Activated B cell treated with CpG ODN at 0.5 μM for 24 hours (primary cell): Measurements from ENCODE around the gene AKT3. TPM values are rescaled to one million over a fixed set of nuclear protein-coding genes. Genes with fewer than 3 reads are reported as not detected.

Source experiments
- ATAC-seq: fragments of 200-7000 bp; cut with Tn5 transposase; one replicate; pipeline ENCODE4 v1.10.0; 2021; ENCODE audit warnings: low read depth, mild to moderate bottlenecking, moderate library complexity
- CTCF ChIA-PET: fragments of 350-600 bp; sonication (Branson Sonifier 250); formaldehyde crosslinking; loops from one replicate; lab custom pipeline; 2021; ENCODE audit warnings: antibody characterized with exemption; lab: Charles Lee
- POLR2A ChIA-PET: fragments of 350-600 bp; sonication (Branson Sonifier 250); formaldehyde crosslinking; loops from one replicate; lab custom pipeline; 2021; ENCODE audit warnings: antibody characterized with exemption; lab: Charles Lee
- DNase-seq: peaks from one replicate; pipeline ENCODE4 v3.0.0; 2022
- H3K27ac Mint-ChIP-seq: one replicate; pipeline ENCODE4 v1.8.0; 2020; ENCODE audit warnings: mixed read lengths
- H3K27me3 Mint-ChIP-seq: one replicate; pipeline ENCODE4 v1.8.0; 2021; ENCODE audit warnings: mixed read lengths
- H3K36me3 Mint-ChIP-seq: one replicate; pipeline ENCODE4 v1.8.0; 2021; ENCODE audit warnings: low read depth, mixed read lengths
- H3K4me1 Mint-ChIP-seq: one replicate; pipeline ENCODE4 v1.8.0; 2021; ENCODE audit warnings: mixed read lengths
- H3K4me3 Mint-ChIP-seq: one replicate; pipeline ENCODE4 v1.8.0; 2020; ENCODE audit warnings: mild to moderate bottlenecking, mixed read lengths
- H3K9me3 Mint-ChIP-seq: one replicate; pipeline ENCODE4 v1.8.0; 2020; ENCODE audit warnings: mixed read lengths
- intact Hi-C: fragments of 100-400 bp; cut with micrococcal nuclease; formaldehyde crosslinking; loops from one replicate; pipeline ENCODE4 v1.15.1; 2024
- total RNA-seq: library from RNA; stranded (reverse); gene quantifications from 2 replicates; pipeline ENCODE4 v1.2.3, GENCODE V29; 2022
- TF ChIP-seq, protein P1 (sequence below): fragments of 200-600 bp; IDR thresholded peaks from one replicate; pipeline ENCODE4 v1.8.0; 2022; ENCODE audit warnings: antibody characterized with exemption, mild to moderate bottlenecking

The AKT3 gene
- total RNA-seq, 1 donor from 2014 or later, result 63.3 TPM

DNA sequence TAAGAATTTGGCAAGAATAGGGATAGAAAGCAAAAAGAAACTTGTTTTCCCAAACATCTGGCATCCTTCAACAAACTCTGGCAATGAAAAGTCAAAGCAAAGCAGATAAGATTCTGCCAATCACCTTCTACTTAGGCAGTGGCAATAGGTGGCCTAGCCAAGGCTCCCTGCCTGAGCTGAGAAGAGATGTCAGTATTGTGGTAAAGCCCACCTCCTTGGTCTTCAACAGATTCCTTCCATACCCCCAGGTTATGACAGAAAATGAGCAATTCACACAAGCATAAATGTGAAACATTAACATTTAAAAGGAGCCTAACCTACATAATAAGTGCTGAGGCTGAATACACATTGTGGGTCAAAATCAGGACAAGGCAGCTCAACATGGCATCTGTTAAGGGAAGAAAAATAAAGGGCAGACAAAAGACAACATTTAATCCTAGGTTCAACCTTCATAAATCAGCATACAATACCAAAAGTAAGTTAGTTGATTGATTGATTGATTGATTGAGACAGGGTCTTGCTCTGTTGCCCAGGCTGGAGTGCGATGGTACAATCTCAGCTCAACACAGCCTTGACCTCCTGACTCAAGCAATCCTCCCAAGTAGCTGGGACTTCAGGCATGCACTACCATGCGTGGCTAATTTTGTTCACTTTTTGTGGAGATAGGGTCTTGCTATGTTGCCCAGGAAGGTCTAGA is 123.1 kb downstream of the AKT3 start:
- ChIA-PET CTCF (no interaction called here), POLR2A (interaction anchor here (0.6 kb wide), 1 partner anchor 528 kb away, joined by 12 read pairs; no protein-coding TSS in a partner anchor)
- Mint-ChIP-seq H3K36me3 (peaks cover 9% of the 10 kb centered on the region), H3K27ac (peak overlapping the region; percentile 76), H3K9me3 (no peaks in the 10 kb centered on the region), H3K27me3 (no peaks in the 10 kb centered on the region), H3K4me1 (peaks cover 51% of the 10 kb centered on the region), H3K4me3 (no peak overlapping the region)
- intact Hi-C loops, result loop anchor here (1.0 to 5.0 kb wide), 5 partner anchors 14 to 472 kb away; partner anchors contain the start of gene CEP170
- ATAC-seq (peak; percentile 43), DNase-seq (no peak)
- TF ChIP-seq, protein P1, sequence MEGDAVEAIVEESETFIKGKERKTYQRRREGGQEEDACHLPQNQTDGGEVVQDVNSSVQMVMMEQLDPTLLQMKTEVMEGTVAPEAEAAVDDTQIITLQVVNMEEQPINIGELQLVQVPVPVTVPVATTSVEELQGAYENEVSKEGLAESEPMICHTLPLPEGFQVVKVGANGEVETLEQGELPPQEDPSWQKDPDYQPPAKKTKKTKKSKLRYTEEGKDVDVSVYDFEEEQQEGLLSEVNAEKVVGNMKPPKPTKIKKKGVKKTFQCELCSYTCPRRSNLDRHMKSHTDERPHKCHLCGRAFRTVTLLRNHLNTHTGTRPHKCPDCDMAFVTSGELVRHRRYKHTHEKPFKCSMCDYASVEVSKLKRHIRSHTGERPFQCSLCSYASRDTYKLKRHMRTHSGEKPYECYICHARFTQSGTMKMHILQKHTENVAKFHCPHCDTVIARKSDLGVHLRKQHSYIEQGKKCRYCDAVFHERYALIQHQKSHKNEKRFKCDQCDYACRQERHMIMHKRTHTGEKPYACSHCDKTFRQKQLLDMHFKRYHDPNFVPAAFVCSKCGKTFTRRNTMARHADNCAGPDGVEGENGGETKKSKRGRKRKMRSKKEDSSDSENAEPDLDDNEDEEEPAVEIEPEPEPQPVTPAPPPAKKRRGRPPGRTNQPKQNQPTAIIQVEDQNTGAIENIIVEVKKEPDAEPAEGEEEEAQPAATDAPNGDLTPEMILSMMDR, result no peak

DNA sequence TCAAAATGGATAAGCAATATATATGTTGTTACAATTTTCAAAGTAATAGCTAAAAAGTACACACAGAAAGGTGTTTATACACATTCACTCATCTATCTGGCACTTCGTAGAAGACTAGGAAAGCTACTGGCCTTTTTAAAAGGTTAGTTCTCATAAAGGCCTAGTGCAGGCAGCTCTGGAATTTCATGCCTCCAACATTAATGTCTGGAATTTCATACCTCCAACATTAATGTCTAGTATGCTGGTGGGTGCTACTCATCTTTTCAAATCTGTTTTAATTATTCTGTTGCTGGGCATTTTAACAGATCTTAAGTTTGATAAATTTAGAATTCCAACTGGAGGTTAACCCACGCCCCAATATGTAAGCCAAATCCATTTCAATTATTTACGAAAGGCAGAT is 124.2 kb downstream of the AKT3 start:
- ATAC-seq (no peak), DNase-seq (no peak)
- ChIA-PET POLR2A (no interaction called here), CTCF (no interaction called here)
- TF ChIP-seq, protein P1, result no peak
- Mint-ChIP-seq H3K9me3 (no peaks in the 10 kb centered on the region), H3K27me3 (no peaks in the 10 kb centered on the region), H3K4me3 (no peak overlapping the region), H3K36me3 (peaks cover 9% of the 10 kb centered on the region), H3K27ac (no peak overlapping the region), H3K4me1 (peaks cover 50% of the 10 kb centered on the region)
- intact Hi-C loops, result loop anchor here (2.0 to 5.0 kb wide), 3 partner anchors 15 to 321 kb away; no protein-coding TSS in a partner anchor

DNA sequence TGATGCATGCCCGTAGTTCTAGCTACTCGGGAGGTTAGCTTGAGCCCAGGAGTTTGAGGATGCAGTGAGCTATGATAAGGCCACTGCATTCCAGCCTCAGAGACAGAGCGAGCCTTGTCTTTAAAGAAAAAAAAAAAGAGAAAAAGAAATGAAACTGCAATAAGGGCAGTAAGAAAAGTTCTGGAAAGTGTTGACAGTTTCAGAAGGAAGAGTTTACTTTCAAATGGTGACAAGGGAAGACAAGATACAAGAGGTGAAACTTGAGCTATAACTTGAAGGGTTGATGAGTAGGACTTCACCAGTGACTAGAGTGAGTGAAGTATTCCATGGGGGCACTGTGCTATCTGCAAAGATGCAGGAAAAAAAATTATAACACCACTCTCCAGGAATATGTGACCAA is 125.0 kb downstream of the AKT3 start:
- no peaks in the 10 kb centered on the region for H3K9me3 Mint-ChIP-seq
- peaks cover 50% of the 10 kb centered on the region for H3K4me1 Mint-ChIP-seq
- ChIA-PET POLR2A (no interaction called here), CTCF (no interaction called here)
- H3K4me3 Mint-ChIP-seq, result no peak overlapping the region
- H3K27me3 Mint-ChIP-seq, result no peaks in the 10 kb centered on the region
- H3K36me3 Mint-ChIP-seq, result peaks cover 6% of the 10 kb centered on the region
- TF ChIP-seq, protein P1, result no peak
- peak overlapping the region; percentile 59 for H3K27ac Mint-ChIP-seq
- DNase-seq (no peak), ATAC-seq (no peak)
- intact Hi-C loops, result loop anchor here (5.0 kb wide), 1 partner anchor 322 kb away; no protein-coding TSS in a partner anchor

DNA sequence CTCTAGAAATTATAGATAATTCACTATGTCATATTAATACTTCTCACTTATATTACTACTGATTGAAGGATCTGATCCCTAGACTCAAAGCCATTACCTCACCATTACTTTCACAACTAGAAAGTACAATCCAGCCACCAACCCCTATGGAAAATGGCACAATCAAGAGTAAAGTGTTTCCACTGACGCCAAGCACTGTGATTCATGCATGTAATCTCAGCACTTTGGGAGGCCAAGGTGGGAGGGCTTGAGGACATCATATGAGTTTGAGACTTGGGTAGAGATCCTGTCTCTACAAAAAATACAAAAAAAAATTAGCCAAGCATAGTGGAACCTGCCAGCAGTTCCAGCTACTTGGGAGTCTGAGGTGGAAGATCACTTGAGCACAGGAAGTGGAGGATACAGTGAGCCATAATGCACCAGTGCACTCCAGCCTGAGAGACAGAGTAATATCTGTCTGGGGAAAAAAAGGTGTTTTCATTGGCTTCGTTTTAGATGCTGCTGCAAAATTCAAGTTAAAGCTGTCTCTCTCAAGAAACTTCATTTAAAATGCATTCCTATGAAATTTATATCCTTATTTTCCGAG is 126.5 kb downstream of the AKT3 start:
- H3K4me1 Mint-ChIP-seq, result peaks cover 43% of the 10 kb centered on the region

DNA sequence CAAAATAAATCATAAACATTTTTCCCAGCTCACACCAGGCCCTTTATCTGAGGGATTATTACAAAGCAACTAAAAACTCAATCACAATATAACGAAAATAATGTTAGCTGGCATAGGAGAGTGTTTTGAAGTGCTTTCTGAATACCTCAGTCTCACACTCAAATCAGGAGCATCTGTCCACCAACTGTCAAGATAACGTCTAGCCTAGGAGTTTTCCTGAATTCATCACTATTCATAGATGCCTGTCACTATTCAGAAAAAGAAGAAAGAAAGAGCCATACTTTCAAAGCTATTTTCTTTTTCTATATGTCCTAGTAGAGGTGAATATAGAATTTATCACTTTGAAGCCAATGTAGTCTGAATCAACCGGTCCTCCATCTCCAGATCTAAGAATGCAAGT is 127.0 kb downstream of the AKT3 start:
- ChIA-PET CTCF (no interaction called here), POLR2A (no interaction called here)
- TF ChIP-seq, protein P1, result no peak
- intact Hi-C loops, result no loop called here
- DNase-seq (no peak), ATAC-seq (no peak)
- H3K27ac Mint-ChIP-seq, result no peak overlapping the region
- H3K4me1 Mint-ChIP-seq, result peaks cover 38% of the 10 kb centered on the region
- H3K4me3 Mint-ChIP-seq, result no peak overlapping the region
- no peaks in the 10 kb centered on the region for H3K36me3 Mint-ChIP-seq
- no peaks in the 10 kb centered on the region for H3K27me3 Mint-ChIP-seq
- H3K9me3 Mint-ChIP-seq, result no peaks in the 10 kb centered on the region

More for the DNA sequence above, 126.5 kb downstream of the AKT3 start:
- POLR2A ChIA-PET, result no interaction called here
- ATAC-seq, result no peak
- H3K36me3 Mint-ChIP-seq, result no peaks in the 10 kb centered on the region
- no peaks in the 10 kb centered on the region for H3K27me3 Mint-ChIP-seq
- intact Hi-C loops, result no loop called here
- TF ChIP-seq, protein P1, result no peak
- no peak overlapping the region for H3K4me3 Mint-ChIP-seq
- CTCF ChIA-PET, result no interaction called here
- no peak overlapping the region for H3K27ac Mint-ChIP-seq
- no peaks in the 10 kb centered on the region for H3K9me3 Mint-ChIP-seq
- no peak for DNase-seq
